ENCODE results near the gene KIF26B. TPM values are rescaled to one million over a fixed set of nuclear protein-coding genes. Genes with fewer than 3 reads are reported as not detected.
"Not testable (repeated sequence)": the region's sequence is repeated elsewhere in the genome, so short reads cannot be mapped to it uniquely, and the experiment has no call there.

The KIF26B gene
- total RNA-seq, 1 experiment from 2014 or later = 1.7 TPM

- H3K4me3 ChIP-seq (ENCODE audit: insufficient read depth, low read depth, low read length); DNase-seq; H3K36me3 ChIP-seq (replicated peaks; ENCODE audit: control insufficient read depth, insufficient read depth, low read length); H3K27me3 ChIP-seq (ENCODE audit: control insufficient read depth, insufficient read depth, low read length): not testable (repeated sequence)
Observed at GRCh38 chr1:245323765-245324164, 169.0 kb downstream of the KIF26B start.

DNA sequence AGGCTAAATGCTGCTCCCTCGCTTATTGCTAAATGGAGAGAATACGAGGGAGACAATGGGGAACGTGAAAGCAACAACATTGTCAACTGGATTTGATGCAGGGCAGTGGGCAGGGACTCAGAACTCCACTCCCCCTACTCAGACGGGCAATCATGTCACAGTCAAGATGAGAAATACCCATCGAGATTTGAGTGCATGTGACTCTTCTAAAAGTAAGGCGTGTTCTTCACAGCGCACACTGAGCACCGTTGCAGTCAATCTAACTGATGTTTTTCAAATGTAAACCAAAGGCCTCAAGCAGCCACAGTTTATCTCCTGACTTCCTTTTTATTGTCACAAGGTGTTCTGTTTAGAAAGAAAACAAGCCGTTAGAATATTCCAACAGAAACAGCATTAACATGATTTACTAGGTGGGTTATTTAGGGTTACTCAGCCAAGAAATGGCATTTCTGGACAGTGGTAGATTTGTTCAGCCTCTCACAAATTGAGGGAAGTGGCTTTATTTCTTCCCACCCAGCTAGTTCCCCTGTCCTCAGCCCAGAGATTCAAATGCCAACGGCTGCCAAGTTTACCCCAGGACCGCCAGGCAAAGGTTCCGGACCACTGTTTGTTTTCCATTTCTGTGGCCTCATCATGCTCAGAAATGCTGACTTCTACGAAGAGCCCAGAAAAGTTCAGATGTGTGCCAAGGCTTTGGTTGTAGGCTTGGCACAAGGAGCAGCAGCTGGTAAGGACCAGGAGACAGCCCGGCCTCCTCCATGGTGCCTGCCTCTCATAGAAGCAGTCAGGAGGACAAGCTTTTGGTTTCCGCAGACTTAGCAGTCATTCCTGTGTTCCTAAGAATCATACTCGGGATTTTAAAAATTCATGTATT, 171.4 kb downstream of the KIF26B start:
- Histone ChIP-seq H3K4me3 (ENCODE audit: insufficient read depth, low read depth, low read length) (no peak overlapping the region), H3K36me3 (replicated peaks; ENCODE audit: control insufficient read depth, insufficient read depth, low read length) (no peaks in the 10 kb centered on the region), H3K27me3 (ENCODE audit: control insufficient read depth, insufficient read depth, low read length) (no peaks in the 10 kb centered on the region)
- no peak for DNase-seq

DNA sequence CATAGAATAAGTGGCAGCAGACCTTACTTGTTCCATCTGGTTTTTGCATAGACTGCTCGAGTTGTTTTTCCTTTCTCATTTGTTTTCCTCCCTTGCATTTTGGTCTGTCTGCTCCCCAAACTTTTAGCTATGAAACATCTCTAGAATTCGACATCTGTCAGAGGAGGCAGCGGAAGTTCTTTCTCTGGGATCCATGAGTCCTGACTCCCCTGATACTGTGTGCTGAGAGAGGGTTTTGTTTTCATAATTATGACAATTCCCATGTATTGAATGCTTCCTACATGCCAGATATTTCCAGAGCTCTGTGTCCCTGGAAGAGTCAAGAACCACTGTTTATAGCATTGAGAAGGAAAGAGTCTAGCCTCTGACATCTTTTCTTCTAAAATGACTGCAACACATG, 172.6 kb downstream of the KIF26B start:
- DNase-seq = no peak
- Histone ChIP-seq H3K27me3 (ENCODE audit: control insufficient read depth, insufficient read depth, low read length) (no peaks in the 10 kb centered on the region), H3K4me3 (ENCODE audit: insufficient read depth, low read depth, low read length) (no peak overlapping the region), H3K36me3 (replicated peaks; ENCODE audit: control insufficient read depth, insufficient read depth, low read length) (no peaks in the 10 kb centered on the region)

- H3K27me3 ChIP-seq (ENCODE audit: control insufficient read depth, insufficient read depth, low read length) = no peaks in the 10 kb centered on the region
- no peak for DNase-seq
- H3K4me3 ChIP-seq (ENCODE audit: insufficient read depth, low read depth, low read length) = no peak overlapping the region
- no peaks in the 10 kb centered on the region for H3K36me3 ChIP-seq (replicated peaks; ENCODE audit: control insufficient read depth, insufficient read depth, low read length)
Observed at GRCh38 chr1:245327842-245328241, 173.1 kb downstream of the KIF26B start.

GRCh38 chr1:245330951-245331350, 176.2 kb downstream of the KIF26B start:
- no peaks in the 10 kb centered on the region for H3K36me3 ChIP-seq (replicated peaks; ENCODE audit: control insufficient read depth, insufficient read depth, low read length)
- H3K4me3 ChIP-seq (ENCODE audit: insufficient read depth, low read depth, low read length) = peak overlapping the region; percentile 15; the same call in 1 of the 2 replicates
- peak; percentile 77 for DNase-seq
- 0 out of 2 replicates have a peak, but pooled peaks cover 3% of the 10 kb centered on the region for H3K27me3 ChIP-seq (ENCODE audit: control insufficient read depth, insufficient read depth, low read length)

GRCh38 chr1:245332085-245332484, 177.3 kb downstream of the KIF26B start:
- Histone ChIP-seq H3K36me3 (replicated peaks; ENCODE audit: control insufficient read depth, insufficient read depth, low read length) (no peaks in the 10 kb centered on the region), H3K4me3 (ENCODE audit: insufficient read depth, low read depth, low read length) (no peak overlapping the region), H3K27me3 (ENCODE audit: control insufficient read depth, insufficient read depth, low read length) (0 out of 2 replicates have a peak, but pooled peaks cover 3% of the 10 kb centered on the region)
- no peak for DNase-seq

DNA sequence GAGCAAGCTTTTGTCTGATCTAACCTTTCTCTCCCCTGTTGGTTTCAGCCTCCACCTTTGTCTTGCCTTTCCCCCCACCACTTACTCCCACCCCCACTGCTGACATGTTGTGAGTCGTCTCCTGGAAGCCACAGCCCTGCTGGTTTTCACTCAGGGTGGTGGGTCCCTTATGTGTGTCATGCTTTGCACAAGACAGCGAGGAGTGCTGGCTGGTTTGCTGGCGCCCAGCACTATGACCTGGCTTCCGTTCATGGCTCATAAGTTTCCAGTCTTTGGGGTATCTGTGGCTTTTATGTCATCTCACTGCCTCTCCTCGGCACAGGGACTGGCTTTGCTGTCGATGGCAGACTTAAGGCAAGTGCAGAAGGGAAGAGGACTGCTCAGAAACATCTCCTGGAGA, 177.7 kb downstream of the KIF26B start:
- H3K36me3 ChIP-seq (replicated peaks; ENCODE audit: control insufficient read depth, insufficient read depth, low read length) = no peaks in the 10 kb centered on the region
- H3K27me3 ChIP-seq (ENCODE audit: control insufficient read depth, insufficient read depth, low read length) = 0 out of 2 replicates have a peak, but pooled peaks cover 3% of the 10 kb centered on the region
- H3K4me3 ChIP-seq (ENCODE audit: insufficient read depth, low read depth, low read length) = no peak overlapping the region
- DNase-seq = no peak

- H3K27me3 ChIP-seq (ENCODE audit: control insufficient read depth, insufficient read depth, low read length) = 0 out of 2 replicates have a peak, but pooled peaks cover 3% of the 10 kb centered on the region
- H3K36me3 ChIP-seq (replicated peaks; ENCODE audit: control insufficient read depth, insufficient read depth, low read length) = no peaks in the 10 kb centered on the region
- no peak overlapping the region for H3K4me3 ChIP-seq (ENCODE audit: insufficient read depth, low read depth, low read length)
- DNase-seq = no peak
Observed at GRCh38 chr1:245334235-245334634, 179.4 kb downstream of the KIF26B start.

- 0 out of 2 replicates have a peak, but pooled peaks cover 3% of the 10 kb centered on the region for H3K27me3 ChIP-seq (ENCODE audit: control insufficient read depth, insufficient read depth, low read length)
- no peak overlapping the region for H3K4me3 ChIP-seq (ENCODE audit: insufficient read depth, low read depth, low read length)
- no peak for DNase-seq
- no peaks in the 10 kb centered on the region for H3K36me3 ChIP-seq (replicated peaks; ENCODE audit: control insufficient read depth, insufficient read depth, low read length)
Observed at GRCh38 chr1:245334827-245335490, 180.2 kb downstream of the KIF26B start.

- DNase-seq; H3K36me3 ChIP-seq (replicated peaks; ENCODE audit: control insufficient read depth, insufficient read depth, low read length); H3K4me3 ChIP-seq (ENCODE audit: insufficient read depth, low read depth, low read length); H3K27me3 ChIP-seq (ENCODE audit: control insufficient read depth, insufficient read depth, low read length): not testable (repeated sequence)
Observed at GRCh38 chr1:245335684-245336083, 180.9 kb downstream of the KIF26B start.

DNA sequence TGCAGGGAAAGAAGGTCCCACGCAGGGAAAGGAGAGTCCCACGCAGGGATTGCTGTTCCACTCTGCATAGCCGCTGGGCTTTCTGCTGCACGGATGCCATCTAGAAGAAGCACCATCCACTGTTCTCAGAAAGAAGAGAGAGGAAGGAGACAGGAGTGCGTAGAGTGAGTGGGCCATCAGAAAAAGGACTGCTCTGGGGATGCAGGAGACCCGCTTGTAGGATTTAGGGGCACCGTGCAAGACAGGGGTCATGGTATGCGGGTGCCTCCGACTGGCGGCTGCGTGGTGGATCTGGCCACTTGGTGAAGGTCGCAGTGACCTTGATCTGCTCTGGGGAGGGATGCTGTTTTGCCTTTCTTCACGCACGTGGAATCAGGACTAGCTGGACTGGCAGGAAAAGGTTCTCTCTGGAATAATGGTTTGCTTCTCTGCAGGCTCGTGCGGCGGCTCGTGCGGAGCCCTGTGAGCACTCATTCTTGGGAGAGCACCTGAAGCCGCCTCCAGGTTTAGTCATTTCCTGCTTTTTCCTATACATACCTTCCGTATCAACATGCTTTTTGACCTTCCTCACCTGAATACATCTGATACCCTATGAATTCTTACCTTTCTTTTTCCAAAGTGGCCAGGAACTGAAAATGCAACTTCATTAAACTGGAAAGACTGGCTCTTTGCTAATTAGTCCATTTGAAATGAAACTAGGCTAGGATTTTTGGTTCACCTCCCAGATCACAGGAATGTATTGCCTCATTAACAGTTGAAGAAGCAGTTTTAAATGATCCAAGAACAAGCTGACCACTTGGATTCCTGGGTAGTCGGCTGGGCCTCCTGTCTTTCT, 181.6 kb downstream of the KIF26B start:
- H3K36me3 ChIP-seq (replicated peaks; ENCODE audit: control insufficient read depth, insufficient read depth, low read length) = no peaks in the 10 kb centered on the region
- H3K4me3 ChIP-seq (ENCODE audit: insufficient read depth, low read depth, low read length) = no peak overlapping the region
- no peak for DNase-seq
- H3K27me3 ChIP-seq (ENCODE audit: control insufficient read depth, insufficient read depth, low read length) = 0 out of 2 replicates have a peak, but pooled peaks cover 3% of the 10 kb centered on the region

DNA sequence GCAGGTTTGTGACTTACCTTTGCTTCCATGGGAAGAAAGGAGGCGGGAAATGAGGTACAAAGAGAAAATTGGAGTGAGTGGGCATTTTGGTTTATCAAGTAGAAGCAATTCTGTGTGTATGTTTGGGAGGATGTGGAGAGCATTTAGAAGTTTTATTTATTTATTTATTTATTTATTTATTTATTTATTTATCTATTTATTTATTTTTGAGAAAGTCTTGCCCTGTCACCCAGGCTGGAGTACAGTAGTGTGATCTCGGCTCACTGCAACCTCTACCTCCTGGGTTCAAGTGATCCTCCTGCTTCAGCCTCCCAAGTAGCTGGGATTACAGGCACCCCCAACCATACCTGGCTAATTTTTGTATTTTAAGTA, 182.2 kb downstream of the KIF26B start:
- H3K27me3 ChIP-seq (ENCODE audit: control insufficient read depth, insufficient read depth, low read length); H3K4me3 ChIP-seq (ENCODE audit: insufficient read depth, low read depth, low read length); H3K36me3 ChIP-seq (replicated peaks; ENCODE audit: control insufficient read depth, insufficient read depth, low read length); DNase-seq: not testable (repeated sequence)

DNA sequence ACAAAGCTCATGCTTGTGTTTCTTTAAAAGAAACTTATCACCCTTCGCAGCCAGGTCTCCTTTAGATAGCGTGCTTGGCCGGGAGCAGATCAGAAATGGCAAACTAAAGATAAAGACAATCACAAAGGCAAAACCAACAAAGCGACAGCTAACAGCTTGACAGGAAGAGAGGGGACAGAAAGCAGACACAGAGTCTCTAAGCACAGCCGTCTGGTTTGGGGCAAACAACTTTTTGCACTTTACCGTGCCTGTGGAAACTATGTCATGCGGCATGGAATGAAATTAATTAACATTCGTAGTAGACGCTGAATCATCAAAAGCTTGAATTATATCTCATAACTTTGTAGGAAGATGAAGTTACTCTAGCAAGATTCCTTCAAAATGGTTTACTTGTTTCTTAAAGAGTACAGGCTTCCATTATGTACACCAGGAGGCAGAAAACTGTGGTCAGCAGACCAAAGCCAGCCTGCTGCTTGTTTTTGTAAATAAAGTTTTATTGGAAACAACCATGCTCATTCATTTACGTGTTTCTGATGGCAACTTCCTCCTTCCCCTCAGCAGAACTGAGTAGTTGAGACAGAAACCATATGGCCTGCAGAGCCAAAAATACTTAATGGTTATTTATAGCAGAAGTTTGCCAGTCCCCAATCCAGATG, 183.2 kb downstream of the KIF26B start:
- Histone ChIP-seq H3K27me3 (ENCODE audit: control insufficient read depth, insufficient read depth, low read length) (0 out of 2 replicates have a peak, but pooled peaks cover 3% of the 10 kb centered on the region), H3K4me3 (ENCODE audit: insufficient read depth, low read depth, low read length) (no peak overlapping the region), H3K36me3 (replicated peaks; ENCODE audit: control insufficient read depth, insufficient read depth, low read length) (no peaks in the 10 kb centered on the region)
- no peak for DNase-seq

DNA sequence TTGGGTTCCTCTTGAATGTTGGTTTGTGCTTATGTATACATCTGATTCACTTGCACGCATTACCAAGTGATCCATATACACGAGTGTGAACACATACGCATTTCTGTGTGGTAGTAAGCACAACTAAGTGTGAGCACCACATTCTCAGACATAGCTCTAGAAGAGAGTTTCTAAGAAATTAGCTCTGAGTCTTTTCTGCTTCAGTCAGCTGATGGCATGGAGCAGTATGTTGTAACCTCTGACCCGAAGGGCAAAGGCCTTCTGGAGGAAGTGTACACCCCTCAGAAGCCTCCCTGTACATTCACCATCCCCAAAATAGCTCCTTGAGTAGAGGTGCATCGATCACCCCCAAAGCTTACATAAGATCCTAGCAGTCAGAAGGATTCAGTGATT, 183.7 kb downstream of the KIF26B start:
- Histone ChIP-seq H3K27me3 (ENCODE audit: control insufficient read depth, insufficient read depth, low read length) (0 out of 2 replicates have a peak, but pooled peaks cover 3% of the 10 kb centered on the region), H3K4me3 (ENCODE audit: insufficient read depth, low read depth, low read length) (no peak overlapping the region), H3K36me3 (replicated peaks; ENCODE audit: control insufficient read depth, insufficient read depth, low read length) (no peaks in the 10 kb centered on the region)
- DNase-seq = no peak
